PC-9 (cell line): ENCODE measurements around the gene TTC38. TPM values are rescaled to one million over a fixed set of nuclear protein-coding genes. Genes with fewer than 3 reads are reported as not detected.
"Not testable (repeated sequence)": the region's sequence is repeated elsewhere in the genome, so short reads cannot be mapped to it uniquely, and the experiment has no call there.

Experiments used
- BruUV-seq: library from RNA; stranded (reverse); fragments of 400-500 nt; replicated peaks from 2 replicates; lab custom pipeline; 2021; lab: Mats Ljungman, UMichigan
- CTCF ChIA-PET: fragments of 300-600 bp; sonication (Branson Sonifier 250); formaldehyde crosslinking; loops from one replicate; lab custom pipeline; 2022; ENCODE audit warnings: antibody characterized with exemption; lab: Charles Lee
- POLR2A ChIA-PET: fragments of 300-600 bp; sonication (Branson Sonifier 250); formaldehyde crosslinking; loops from one replicate; lab custom pipeline; 2022; ENCODE audit warnings: antibody characterized with exemption; ENCODE audit not compliant: unreplicated experiment; lab: Charles Lee
- DNase-seq, 2 experiments: peaks; one replicate each; pipeline versions ENCODE4 v3.0.0 to v3.0.0-alpha.2; 2015 to 2022; ENCODE audit warnings: mixed read lengths in 1 of 2
- H2AFZ ChIP-seq: fragments of 200-600 bp; sonication (generic); 2 replicates; pipeline ENCODE4 v1.8.1; 2017; ENCODE audit warnings: antibody characterized with exemption
- H3F3A ChIP-seq: fragments of 200-600 bp; sonication (generic); 2 replicates; pipeline ENCODE4 v1.8.1; 2017; ENCODE audit warnings: antibody characterized with exemption, mild to moderate bottlenecking, low read depth; ENCODE audit not compliant: insufficient read depth
- H3K27ac ChIP-seq: fragments of 200-600 bp; sonication (generic); 2 replicates; pipeline ENCODE4 v1.6.1; 2016; ENCODE audit warnings: mixed run types
- H3K27me3 ChIP-seq: fragments of 200-600 bp; sonication (generic); 2 replicates; pipeline ENCODE4 v1.6.1; 2016; ENCODE audit warnings: low read depth, mixed run types; ENCODE audit not compliant: insufficient read depth
- H3K36me3 ChIP-seq: fragments of 200-600 bp; sonication (generic); 2 replicates; pipeline ENCODE4 v1.6.1; 2016; ENCODE audit warnings: low read depth, mixed run types
- H3K4me1 ChIP-seq: fragments of 200-600 bp; sonication (generic); replicated peaks from 2 replicates; pipeline ENCODE4 v1.6.1; 2016; ENCODE audit warnings: mixed run types; ENCODE audit not compliant: insufficient read depth
- H3K4me2 ChIP-seq: fragments of 200-600 bp; sonication (generic); 2 replicates; pipeline ENCODE4 v1.6.1; 2017; ENCODE audit warnings: mixed run types
- H3K4me3 ChIP-seq: fragments of 200-600 bp; sonication (generic); 2 replicates; pipeline ENCODE4 v1.6.1; 2016; ENCODE audit warnings: mixed run types
- H3K79me2 ChIP-seq: fragments of 200-600 bp; sonication (generic); 2 replicates; pipeline ENCODE4 v1.6.1; 2017; ENCODE audit warnings: low read depth, mixed run types
- H3K9me2 ChIP-seq: fragments of 200-600 bp; sonication (generic); 2 replicates; pipeline ENCODE4 v1.8.1; 2017; ENCODE audit warnings: mild to moderate bottlenecking; ENCODE audit not compliant: insufficient read depth
- H3K9me3 ChIP-seq: fragments of 200-600 bp; sonication (generic); 2 replicates; pipeline ENCODE4 v1.8.1; 2016; ENCODE audit warnings: low read depth; ENCODE audit not compliant: insufficient read depth
- H4K20me1 ChIP-seq: fragments of 200-600 bp; sonication (generic); 2 replicates; pipeline ENCODE4 v1.8.1; 2017; ENCODE audit not compliant: insufficient read depth
- CTCF ChIP-seq: fragments of 200-600 bp; sonication (generic); conservative IDR thresholded peaks from 2 replicates; pipeline ENCODE4 v1.6.1; 2017; ENCODE audit warnings: mixed run types, antibody characterized with exemption, mild to moderate bottlenecking, moderate library complexity
- EZH2 ChIP-seq: fragments of 200-600 bp; sonication (generic); IDR thresholded peaks from 2 replicates; pipeline ENCODE4 v1.8.0; 2017; ENCODE audit warnings: antibody characterized with exemption, low read depth
- intact Hi-C: fragments of 100-400 bp; cut with micrococcal nuclease; formaldehyde crosslinking; loops from one replicate; pipeline ENCODE4 v1.10.0; 2022; ENCODE audit not compliant: unreplicated experiment
- total RNA-seq: library from RNA; stranded (reverse); gene quantifications from 2 replicates; pipeline ENCODE4 v1.2.3, GENCODE V29; 2021

The TTC38 gene
- total RNA-seq, 1 experiment from 2014 or later = 15.2 TPM

- Histone ChIP-seq H3K36me3 (0 out of 2 replicates have a peak, but pooled peaks cover 8% of the 10 kb centered on the region), H4K20me1 (no peaks in the 10 kb centered on the region; the same call in 1 of the 2 replicates), H3K9me3 (no peaks in the 10 kb centered on the region), H3K27ac (no peak overlapping the region), H3K4me1 (no peaks in the 10 kb centered on the region), H3K4me3 (no peak overlapping the region), H2AFZ (no peak overlapping the region), H3K79me2 (peaks cover 37% of the 10 kb centered on the region), H3F3A (peaks cover 5% of the 10 kb centered on the region; the same call in 1 of the 2 replicates), H3K27me3 (no peaks in the 10 kb centered on the region), H3K9me2 (no peaks in the 10 kb centered on the region), H3K4me2 (no peak overlapping the region)
- CTCF ChIA-PET = no interaction called here
- no peak for TF ChIP-seq EZH2
- TF ChIP-seq CTCF = no peak
- DNase-seq = no peak
- intact Hi-C loops = loop anchor here (5.0 kb wide), 1 partner anchor 312 kb away; no protein-coding TSS in a partner anchor
- POLR2A ChIA-PET = no interaction called here
- BruUV-seq = no TSS peak
These were observed 41.8 kb downstream of the TTC38 start for GRCh38 chr22:46309526-46310085.

- peaks cover 13% of the 10 kb centered on the region for H3K79me2 ChIP-seq
- no peaks in the 10 kb centered on the region for H3K9me2 ChIP-seq
- H3K9me3 ChIP-seq = no peaks in the 10 kb centered on the region
- intact Hi-C loops = loop anchor here (5.0 kb wide), 1 partner anchor 315 kb away; no protein-coding TSS in a partner anchor
- no TSS peak for BruUV-seq
- H4K20me1 ChIP-seq = no peaks in the 10 kb centered on the region
- H3F3A ChIP-seq = peaks cover 5% of the 10 kb centered on the region; the same call in 1 of the 2 replicates
- no peak overlapping the region for H2AFZ ChIP-seq
- DNase-seq = no peak
- no peak overlapping the region for H3K4me3 ChIP-seq
- ChIA-PET CTCF (no interaction called here), POLR2A (no interaction called here)
- H3K36me3 ChIP-seq = 0 out of 2 replicates have a peak, but pooled peaks cover 4% of the 10 kb centered on the region
- H3K4me2 ChIP-seq = no peak overlapping the region
- TF ChIP-seq EZH2 (no peak), CTCF (no peak)
- no peaks in the 10 kb centered on the region for H3K27me3 ChIP-seq
- H3K27ac ChIP-seq = no peak overlapping the region
- H3K4me1 ChIP-seq = no peaks in the 10 kb centered on the region
These were observed 44.2 kb downstream of the TTC38 start for GRCh38 chr22:46312056-46312455.

GRCh38 chr22:46312848-46313247 is 45.0 kb downstream of the TTC38 start:
- DNase-seq, H3K27me3 ChIP-seq, H3K9me3 ChIP-seq, POLR2A ChIA-PET, H4K20me1 ChIP-seq, H3K4me1 ChIP-seq, H3K27ac ChIP-seq, H2AFZ ChIP-seq, H3K4me3 ChIP-seq, H3K79me2 ChIP-seq, H3K36me3 ChIP-seq, BruUV-seq, H3K4me2 ChIP-seq, H3K9me2 ChIP-seq, H3F3A ChIP-seq: not testable (repeated sequence)
- intact Hi-C loops = loop anchor here (5.0 kb wide), 1 partner anchor 316 kb away; no protein-coding TSS in a partner anchor
- CTCF ChIA-PET = interaction anchor here (0.7 to 0.9 kb wide), 3 partner anchors 9 to 229 kb away, joined by 4 to 14 read pairs (median 13); no protein-coding TSS in a partner anchor
